SK-N-SH (cell line): ENCODE measurements around the gene ZNF141. TPM values are rescaled to one million over a fixed set of nuclear protein-coding genes. Genes with fewer than 3 reads are reported as not detected.

Experiments
- CTCF ChIA-PET: fragments of 300-600, 350-600 bp; formaldehyde crosslinking; extraction: SDS; loops from one replicate; lab custom pipeline; 2021; lab: Yijun Ruan, JAX
- POLR2A ChIA-PET: fragments of 350-600 bp; sonication (Branson Sonifier 250); formaldehyde crosslinking; extraction: SDS; loops from one replicate; lab custom pipeline; 2020; ENCODE audit warnings: antibody characterized with exemption, inconsistent platforms; lab: Yijun Ruan, JAX
- DNase-seq: peaks from one replicate; pipeline ENCODE4 v3.0.0; 2012
- H2AFZ ChIP-seq: fragments of 200-600 bp; sonication (generic); 2 replicates; pipeline ENCODE4 v1.8.1; 2016; ENCODE audit warnings: antibody characterized with exemption, mild to moderate bottlenecking, low read depth
- H3F3A ChIP-seq: fragments of 200-600 bp; sonication (generic); replicated peaks from 2 replicates; pipeline ENCODE3; 2016; ENCODE audit warnings: antibody characterized with exemption, mild to moderate bottlenecking; ENCODE audit not compliant: insufficient read depth
- H3K27ac ChIP-seq, 2 experiments: fragments of 200-500 bp in 1 of 2; fragments of 200-600 bp in 1 of 2; sonication (Bioruptor generic) in 1 of 2; sonication (generic), shearing (Covaris generic) in 1 of 2; 2 replicates each; pipeline versions ENCODE4 v1.5.1 to v1.6.1; 2014 to 2016; ENCODE audit warnings: low read depth in 2 of 2, inconsistent platforms in 1 of 2, low read length in 1 of 2, mild to moderate bottlenecking in 1 of 2, mixed read lengths in 1 of 2
- H3K27me3 ChIP-seq: fragments of 200-600 bp; sonication (generic), shearing (Covaris generic); 2 replicates; pipeline ENCODE4 v1.6.1; 2016; ENCODE audit warnings: mixed run types; ENCODE audit not compliant: insufficient read depth
- H3K36me3 ChIP-seq, 2 experiments: fragments of 200-500 bp in 1 of 2; fragments of 200-600 bp in 1 of 2; sonication (Bioruptor generic) in 1 of 2; sonication (generic) in 1 of 2; replicated peaks in 1 of 2; 2 replicates each; pipeline versions ENCODE3 to v1.5.1; 2014 to 2016; ENCODE audit warnings: low read length in 1 of 2, mild to moderate bottlenecking in 1 of 2; ENCODE audit not compliant: insufficient read depth in 2 of 2, control insufficient read depth in 1 of 2
- H3K4me1 ChIP-seq, 2 experiments: fragments of 200-500 bp in 1 of 2; fragments of 200-600 bp in 1 of 2; sonication (Bioruptor generic) in 1 of 2; sonication (generic), shearing (Covaris generic) in 1 of 2; 2 replicates each; pipeline versions ENCODE4 v1.5.1 to v1.6.1; 2014 to 2016; ENCODE audit warnings: low read depth in 1 of 2, low read length in 1 of 2, mixed run types in 1 of 2; ENCODE audit not compliant: insufficient read depth in 2 of 2, control insufficient read depth in 1 of 2
- H3K4me2 ChIP-seq: fragments of 200-600 bp; sonication (generic), shearing (Covaris generic); 2 replicates; pipeline ENCODE4 v1.6.1; 2017; ENCODE audit warnings: mixed run types
- H3K4me3 ChIP-seq, 2 experiments: fragments of 200-500 bp in 1 of 2; fragments of 200-600 bp in 1 of 2; sonication (Bioruptor generic) in 1 of 2; sonication (generic), shearing (Covaris generic) in 1 of 2; 2 replicates each; pipeline versions ENCODE4 v1.5.1 to v1.8.1; 2014 to 2016; ENCODE audit warnings: low read depth in 2 of 2, inconsistent platforms in 1 of 2, low read length in 1 of 2, mild to moderate bottlenecking in 1 of 2, mixed read lengths in 1 of 2, moderate library complexity in 1 of 2
- H3K79me2 ChIP-seq: fragments of 200-600 bp; sonication (generic); 2 replicates; pipeline ENCODE4 v1.8.1; 2017; ENCODE audit warnings: mild to moderate bottlenecking; ENCODE audit not compliant: insufficient read depth
- H3K9ac ChIP-seq: fragments of 200-600 bp; sonication (generic); 2 replicates; pipeline ENCODE4 v1.6.1; 2017; ENCODE audit warnings: mixed run types
- H3K9me2 ChIP-seq: fragments of 200-600 bp; sonication (generic); 2 replicates; pipeline ENCODE4 v1.6.1; 2017; ENCODE audit warnings: mixed run types
- H3K9me3 ChIP-seq: fragments of 200-600 bp; sonication (generic); 2 replicates; pipeline ENCODE4 v1.6.1; 2017; ENCODE audit warnings: mixed run types, mild to moderate bottlenecking, moderate library complexity
- H4K20me1 ChIP-seq: fragments of 200-600 bp; sonication (generic); 2 replicates; pipeline ENCODE4 v1.6.1; 2017; ENCODE audit warnings: mild to moderate bottlenecking, mixed run types; ENCODE audit not compliant: insufficient read depth
- EP300 ChIP-seq, 2 experiments: IDR thresholded peaks; 2 replicates each; pipeline versions ENCODE4 v1.4.0 to v1.6.1; 2012; ENCODE audit warnings: borderline replicate concordance in 1 of 2, low read depth in 1 of 2, low read length in 1 of 2
- EZH2phosphoT487 ChIP-seq: fragments of 200-600 bp; sonication (generic); IDR thresholded peaks from 2 replicates; pipeline ENCODE4 v1.6.1; 2017; ENCODE audit warnings: low read depth, mixed run types, mild to moderate bottlenecking, antibody characterized with exemption, moderate library complexity, borderline replicate concordance
- FOXJ3 ChIP-seq: sonication (generic); formaldehyde crosslinking; IDR thresholded peaks from 2 replicates; pipeline ENCODE4 v1.5.1; 2020; ENCODE audit warnings: mild to moderate bottlenecking, missing genetic modification reagents
- FOXM1 ChIP-seq: IDR thresholded peaks from 2 replicates; pipeline ENCODE4 v1.4.0; 2012; ENCODE audit warnings: low read depth, mild to moderate bottlenecking
- GATA2 ChIP-seq: sonication (generic); formaldehyde crosslinking; IDR thresholded peaks from 2 replicates; pipeline ENCODE4 v1.5.0; 2020; ENCODE audit warnings: mild to moderate bottlenecking, missing genetic modification reagents
- IRF3 ChIP-seq: fragments of 150-350 bp; IDR thresholded peaks from 2 replicates; pipeline ENCODE4 v1.6.1; 2016; ENCODE audit warnings: mild to moderate bottlenecking, low read depth, low read length
- MAX ChIP-seq: IDR thresholded peaks from 2 replicates; pipeline ENCODE4 v1.4.0; 2012; ENCODE audit warnings: low read depth
- NFIC ChIP-seq: IDR thresholded peaks from 2 replicates; pipeline ENCODE4 v1.4.0; 2012; ENCODE audit warnings: borderline replicate concordance
- NRF1 ChIP-seq: IDR thresholded peaks from 2 replicates; pipeline ENCODE4 v1.6.1; 2012; ENCODE audit warnings: low read depth, mild to moderate bottlenecking, low read length
- POLR2AphosphoS5 ChIP-seq: IDR thresholded peaks from 2 replicates; pipeline ENCODE4 v1.6.1; 2012; ENCODE audit warnings: low read depth, low read length
- RAD21 ChIP-seq: IDR thresholded peaks from 2 replicates; pipeline ENCODE4 v1.6.1; 2012; ENCODE audit warnings: mild to moderate bottlenecking, low read length
- RCOR1 ChIP-seq: fragments of 150-350 bp; IDR thresholded peaks from 2 replicates; pipeline ENCODE4 v1.6.1; 2017; ENCODE audit warnings: antibody characterized with exemption, low read length
- RFX5 ChIP-seq: IDR thresholded peaks from 2 replicates; pipeline ENCODE4 v1.6.1; 2012; ENCODE audit warnings: mild to moderate bottlenecking, improper control_type of control experiment, low read length
- RXRA ChIP-seq: IDR thresholded peaks from 2 replicates; pipeline ENCODE4 v1.4.0; 2012; ENCODE audit warnings: low read depth, mild to moderate bottlenecking, borderline replicate concordance
- SIN3A ChIP-seq: IDR thresholded peaks from 2 replicates; pipeline ENCODE4 v1.6.1; 2012; ENCODE audit warnings: low read depth, mild to moderate bottlenecking, low read length, moderate library complexity, borderline replicate concordance
- SMC3 ChIP-seq: IDR thresholded peaks from 2 replicates; pipeline ENCODE4 v1.6.1; 2012; ENCODE audit warnings: low read depth, low read length, improper control_type of control experiment
- TEAD4 ChIP-seq: IDR thresholded peaks from 2 replicates; pipeline ENCODE4 v1.4.0; 2012; ENCODE audit warnings: mild to moderate bottlenecking, borderline replicate concordance; ENCODE audit not compliant: insufficient read depth
- USF1 ChIP-seq: IDR thresholded peaks from 2 replicates; pipeline ENCODE4 v1.4.0; 2012; ENCODE audit warnings: low read depth, borderline replicate concordance
- YY1 ChIP-seq: IDR thresholded peaks from 2 replicates; pipeline ENCODE4 v1.4.0; 2012; ENCODE audit warnings: low read depth, mild to moderate bottlenecking
- WGBS: methylation state at CpG from one replicate; pipeline ENCODE4 v1.1.6; 2017; ENCODE audit warnings: low lambda C conversion rate; 5-methylcytosine and 5-hydroxymethylcytosine counted together
- polyA plus RNA-seq, 3 experiments: library from polyadenylated mRNA; depleted of rRNA; stranded (reverse); fragments of >200 nt; gene quantifications; 2 replicates each; pipeline ENCODE4 v1.2.3, GENCODE V29; 2012

Gene ZNF141
- polyA plus RNA-seq, 1 of the 3 experiments (the other 2 are of a cell fraction): 1.6 TPM

- TF ChIP-seq RAD21: no peak
- no peak for TF ChIP-seq EZH2phosphoT487
- TF ChIP-seq, all 33 proteins: peak for 0
Measured at GRCh38 chr4:328729-329128, 8.9 kb upstream of the ZNF141 start (continued).

GRCh38 chr4:335515-335914, 2.1 kb upstream of the ZNF141 start:
- Histone ChIP-seq H3K9me3 (no peaks in the 10 kb centered on the region), H3K27me3 (no peaks in the 10 kb centered on the region), H3K4me2 (no peak overlapping the region), H3K4me3 (no peak overlapping the region), H3F3A (no peaks in the 10 kb centered on the region), H2AFZ (no peak overlapping the region), H3K9me2 (no peaks in the 10 kb centered on the region), H3K36me3 (peaks cover 0 to 21% of the 10 kb centered on the region in 2 experiments), H3K4me1 (peaks cover 0 to 19% of the 10 kb centered on the region in 2 experiments; a peak in 1 of 4 replicates), H3K9ac (no peak overlapping the region), H3K79me2 (peaks cover 24% of the 10 kb centered on the region), H4K20me1 (no peaks in the 10 kb centered on the region), H3K27ac (no peak overlapping the region; a peak in 1 of 4 replicates)
- ChIA-PET CTCF (no interaction called here), POLR2A (no interaction called here)
- DNase-seq: no peak
- WGBS: 60% methylated on average over 2 of the region's 2 CpGs
- no peak for TF ChIP-seq YY1
- TF ChIP-seq POLR2AphosphoS5: no peak
- no peak for TF ChIP-seq SMC3
- no peak for TF ChIP-seq FOXM1
- TF ChIP-seq GATA2 (CRISPR knock-in tag): no peak
- TF ChIP-seq RCOR1: no peak
- no peak for TF ChIP-seq RFX5
- no peak for TF ChIP-seq MAX
- no peak for TF ChIP-seq RXRA
- TF ChIP-seq NRF1: no peak
- TF ChIP-seq USF1: no peak
- TF ChIP-seq RAD21: no peak
- TF ChIP-seq TEAD4: no peak
- TF ChIP-seq IRF3: no peak
- no peak for TF ChIP-seq NFIC
- TF ChIP-seq FOXJ3 (CRISPR knock-in tag): no peak
- no peak for TF ChIP-seq EP300 (IDR thresholded peaks at IDR 0.05; ENCODE audit: borderline replicate concordance in 1 of 2, low read depth in 1 of 2, low read length in 1 of 2)
- TF ChIP-seq SIN3A: no peak
